GDM1 (cell line): Measurements from ENCODE around the gene NPM3.
A peak's percentile ranks its signal among the peaks of the same experiment; 100 is the strongest.
"Not testable (repeated sequence)": the region's sequence is repeated elsewhere in the genome, so short reads cannot be mapped to it uniquely, and the experiment has no call there.

Source experiments
- DNase-seq: peaks from one replicate; lab custom pipeline; 2025; lab: John Stamatoyannopoulos, UW

NPM3 gene

DNA sequence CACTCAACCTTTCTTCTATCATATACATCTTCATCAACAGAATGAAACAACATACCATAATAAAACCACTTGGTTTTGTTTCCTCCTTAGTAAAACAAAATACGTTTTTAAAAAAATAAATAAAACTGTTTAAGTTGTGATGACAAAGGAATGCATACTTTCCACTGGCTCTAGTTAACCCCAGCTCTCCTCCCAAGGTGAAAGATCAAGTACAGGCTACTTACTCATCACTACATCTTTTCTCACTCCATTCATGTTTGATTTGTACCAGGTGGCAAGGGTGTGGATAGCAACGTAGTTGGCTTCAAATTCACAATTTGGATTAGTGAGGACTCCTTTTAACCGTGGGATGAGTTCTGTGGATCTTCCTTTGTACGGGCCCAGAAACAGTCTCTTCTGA lies 20.3 kb upstream of the NPM3 start:
- DNase-seq, result no peak

DNA sequence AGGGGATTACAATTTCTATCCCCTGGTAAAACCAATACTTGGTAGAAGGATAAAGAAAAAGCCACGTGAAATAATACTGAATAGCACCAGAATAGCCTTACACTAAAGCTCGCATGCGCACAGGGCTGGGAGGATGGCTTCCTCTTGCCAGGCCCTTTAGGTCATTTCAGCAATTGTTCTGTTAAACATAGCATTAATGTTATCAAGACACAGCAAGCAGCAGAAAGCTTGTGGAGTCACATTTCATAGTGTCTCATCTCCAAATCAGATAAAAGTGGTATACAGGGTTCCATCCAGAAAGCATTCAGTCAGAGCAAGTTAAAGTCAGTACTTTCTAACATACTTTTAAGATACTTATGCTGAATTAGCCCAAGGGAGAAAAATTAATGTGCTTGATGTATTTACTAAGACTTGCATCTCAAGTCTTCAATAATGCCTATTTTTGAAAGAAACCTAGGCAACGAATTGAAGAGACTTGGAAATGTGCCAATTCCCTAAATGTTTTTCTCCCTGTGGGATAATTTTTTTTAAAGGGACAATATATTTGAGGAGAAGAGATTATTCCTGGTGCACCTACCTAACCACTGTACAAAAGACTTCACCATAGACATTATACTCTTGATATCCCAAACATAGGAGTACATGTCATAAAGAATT lies 14.3 kb upstream of the NPM3 start:
- DNase-seq, result no peak

DNA sequence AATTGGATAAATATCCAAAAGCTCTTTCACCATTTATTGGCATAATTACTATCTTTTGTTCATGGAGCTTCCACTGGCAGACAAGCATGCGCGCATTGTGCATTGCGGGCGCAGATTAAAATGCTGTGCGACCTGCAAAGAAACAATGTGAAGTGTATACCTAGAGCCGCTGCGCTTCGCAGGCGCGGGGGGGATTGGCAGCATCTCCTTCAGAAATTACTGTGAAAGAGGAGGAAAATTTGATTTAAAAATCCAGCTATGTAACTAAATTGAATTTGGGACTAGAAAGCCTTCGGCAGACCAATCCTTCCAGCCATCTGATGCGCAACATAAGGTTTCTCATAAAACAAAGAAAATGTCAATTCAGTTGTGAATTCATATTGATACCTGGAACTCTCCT lies 10.3 kb upstream of the NPM3 start:
- DNase-seq, result no peak

GRCh38 chr10:101789686-101790085 lies 6.4 kb upstream of the NPM3 start:
- no peak for DNase-seq

DNA sequence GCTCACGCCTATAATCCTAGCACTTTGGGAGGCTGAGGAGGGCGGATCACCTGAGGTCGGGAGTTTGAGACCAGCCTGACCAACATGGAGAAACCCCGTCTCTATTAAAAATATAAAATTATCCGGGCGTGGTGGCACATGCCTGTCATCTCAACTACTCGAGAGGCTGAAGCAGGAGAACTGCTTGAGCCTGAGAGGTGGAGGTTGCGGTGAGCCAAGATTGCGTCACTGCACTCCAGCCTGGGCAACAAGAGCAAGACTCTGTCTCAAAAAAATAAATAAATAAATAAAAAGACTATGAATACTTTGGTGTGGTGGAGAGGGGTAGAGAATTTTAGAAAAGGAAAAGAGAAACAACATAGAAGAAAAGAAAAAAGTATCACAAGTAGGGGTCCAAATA lies 6.0 kb upstream of the NPM3 start:
- DNase-seq, result not testable (repeated sequence)

- DNase-seq, result no peak
Measured at GRCh38 chr10:101785801-101786200, 2.6 kb upstream of the NPM3 start.

GRCh38 chr10:101784558-101784957 lies 1.3 kb upstream of the NPM3 start:
- DNase-seq, result no peak

- DNase-seq, result no peak
Measured at GRCh38 chr10:101783736-101784118, 481 bp upstream of the NPM3 start.

- DNase-seq, result no peak
Measured at GRCh38 chr10:101781984-101782810, 1.0 kb downstream of the NPM3 start.

- DNase-seq, result no peak
Measured at GRCh38 chr10:101781655-101781983, 1.6 kb downstream of the NPM3 start.

DNA sequence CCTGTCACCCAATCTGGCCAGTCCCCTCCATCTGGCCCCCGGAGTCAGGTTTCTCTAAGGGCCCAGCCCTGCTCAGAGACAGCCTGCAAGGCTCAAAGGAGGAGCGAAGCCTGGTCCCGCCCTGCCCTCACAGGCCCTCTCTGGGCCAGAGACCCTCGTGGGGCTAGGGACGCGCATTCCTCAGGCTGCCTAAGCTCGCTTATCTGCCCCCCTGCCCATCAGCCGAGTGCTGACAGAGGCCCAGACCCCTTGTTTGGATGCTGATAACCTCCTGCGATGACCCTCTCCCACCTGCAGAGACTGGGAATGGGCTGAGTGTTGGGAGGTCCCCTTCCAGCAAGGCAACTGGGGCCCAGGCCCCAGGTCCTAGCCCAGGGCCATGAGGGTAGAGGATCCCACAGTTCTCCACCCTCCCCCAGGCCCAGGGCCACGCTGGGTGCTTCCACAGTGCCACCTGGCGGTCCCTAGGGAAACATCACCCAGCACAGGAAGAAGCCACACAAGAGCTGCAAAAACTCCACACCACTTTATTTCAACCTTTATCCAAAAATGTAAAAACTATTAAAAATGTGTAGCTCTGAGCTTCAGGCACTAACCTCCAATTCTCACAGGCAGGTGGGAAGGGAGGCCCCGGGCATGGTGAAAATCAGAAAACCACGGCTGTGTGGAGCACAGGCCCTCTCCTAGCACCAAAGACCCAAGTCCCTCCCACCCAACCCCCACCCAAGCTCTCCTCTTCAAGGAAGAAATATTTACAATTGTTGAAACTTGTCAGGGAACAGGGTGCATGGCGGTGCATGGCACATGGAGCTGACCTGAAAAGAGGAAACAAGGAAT lies 2.2 kb downstream of the NPM3 start:
- DNase-seq, result peak; percentile 37

DNA sequence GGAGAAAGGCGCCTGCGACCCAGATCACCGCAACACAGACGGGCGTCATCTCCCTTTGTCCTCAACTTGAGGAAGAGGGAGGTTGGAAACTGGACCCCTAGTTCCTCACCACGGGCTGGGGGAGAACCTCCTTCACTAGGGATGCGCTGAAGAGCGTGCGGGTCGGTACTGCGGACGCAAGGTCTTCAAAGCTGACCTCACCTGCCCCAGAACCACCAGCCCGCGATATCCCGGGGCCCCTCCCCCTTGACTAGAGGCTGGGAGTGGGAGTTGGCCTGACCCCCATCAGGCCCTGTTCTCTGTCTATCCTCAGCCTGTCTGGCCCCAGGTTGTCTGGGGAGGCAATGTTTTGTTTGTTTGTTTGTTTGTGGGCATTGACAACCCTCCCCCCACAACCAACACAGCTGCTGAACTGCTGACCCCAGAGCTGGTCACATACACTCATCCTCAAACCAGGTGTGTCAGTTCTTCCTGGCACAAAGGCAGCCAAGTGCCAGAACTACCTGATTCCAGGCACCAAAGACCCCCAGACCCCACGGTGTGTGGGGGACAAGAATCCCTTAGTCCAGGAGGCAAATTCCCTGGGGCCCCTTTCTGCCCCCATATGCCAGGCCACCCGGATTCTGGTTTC lies 2.9 kb downstream of the NPM3 start:
- DNase-seq, result no peak

DNA sequence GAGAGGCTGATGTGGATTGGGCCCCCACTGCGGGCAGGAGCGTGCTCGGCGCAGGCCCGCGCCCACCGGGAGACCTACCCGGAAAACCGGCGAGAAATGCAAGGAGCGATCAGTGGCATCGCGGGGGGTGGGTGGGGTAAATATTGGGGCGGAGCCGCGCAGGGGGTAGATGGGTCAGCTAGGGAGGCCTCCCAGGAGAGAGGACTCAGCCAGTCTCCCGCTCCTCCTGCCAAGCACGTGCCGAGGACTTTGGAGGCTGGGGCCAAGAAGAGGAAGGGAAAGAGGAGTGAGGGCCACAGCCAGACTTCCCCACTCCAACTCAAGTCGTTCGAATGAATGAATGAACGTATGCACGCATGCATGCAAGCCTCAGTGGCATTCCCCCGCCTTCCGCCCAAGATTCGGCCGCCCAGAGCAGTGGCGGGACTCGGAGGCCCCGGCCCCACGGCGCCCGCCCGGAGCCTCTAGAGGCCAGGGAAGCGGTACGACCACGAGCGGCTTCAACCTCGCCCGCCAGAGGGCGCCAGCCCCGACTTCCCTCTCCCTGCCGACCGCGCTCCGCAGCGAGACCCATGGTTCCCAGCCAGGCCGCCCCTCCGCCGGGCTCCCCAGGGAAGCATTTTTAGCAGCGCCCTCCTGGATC lies 3.6 kb downstream of the NPM3 start:
- DNase-seq, result no peak

- no peak for DNase-seq
Measured at GRCh38 chr10:101778781-101779543, 4.3 kb downstream of the NPM3 start.

- DNase-seq, result no peak
Measured at GRCh38 chr10:101778151-101778780, 5.0 kb downstream of the NPM3 start.

DNA sequence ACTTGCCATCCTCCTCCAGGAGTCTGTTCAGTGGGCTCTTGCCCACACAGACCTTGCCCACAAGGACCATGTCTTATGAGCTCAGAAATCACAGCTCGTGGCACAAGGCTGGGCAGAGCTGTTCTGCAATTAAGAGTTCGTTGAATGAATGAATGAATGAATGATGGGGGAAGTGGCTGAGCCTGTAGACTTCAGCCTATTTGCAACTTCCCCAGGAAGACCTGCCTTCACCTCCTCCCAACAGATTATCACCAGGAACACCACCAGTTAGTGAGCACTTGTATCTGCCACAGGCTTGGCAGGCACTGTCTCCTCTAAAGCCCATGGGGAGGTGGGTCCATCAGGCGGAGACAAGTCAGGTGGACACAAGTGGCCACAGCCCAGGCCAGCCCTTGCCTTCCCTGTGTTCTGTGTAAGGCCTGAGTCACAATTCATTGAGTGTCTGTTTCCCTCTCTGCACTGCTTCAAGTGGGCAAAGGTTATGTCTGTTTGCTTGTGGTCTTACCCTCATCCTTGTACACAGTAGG lies 5.6 kb downstream of the NPM3 start:
- DNase-seq, result no peak

DNA sequence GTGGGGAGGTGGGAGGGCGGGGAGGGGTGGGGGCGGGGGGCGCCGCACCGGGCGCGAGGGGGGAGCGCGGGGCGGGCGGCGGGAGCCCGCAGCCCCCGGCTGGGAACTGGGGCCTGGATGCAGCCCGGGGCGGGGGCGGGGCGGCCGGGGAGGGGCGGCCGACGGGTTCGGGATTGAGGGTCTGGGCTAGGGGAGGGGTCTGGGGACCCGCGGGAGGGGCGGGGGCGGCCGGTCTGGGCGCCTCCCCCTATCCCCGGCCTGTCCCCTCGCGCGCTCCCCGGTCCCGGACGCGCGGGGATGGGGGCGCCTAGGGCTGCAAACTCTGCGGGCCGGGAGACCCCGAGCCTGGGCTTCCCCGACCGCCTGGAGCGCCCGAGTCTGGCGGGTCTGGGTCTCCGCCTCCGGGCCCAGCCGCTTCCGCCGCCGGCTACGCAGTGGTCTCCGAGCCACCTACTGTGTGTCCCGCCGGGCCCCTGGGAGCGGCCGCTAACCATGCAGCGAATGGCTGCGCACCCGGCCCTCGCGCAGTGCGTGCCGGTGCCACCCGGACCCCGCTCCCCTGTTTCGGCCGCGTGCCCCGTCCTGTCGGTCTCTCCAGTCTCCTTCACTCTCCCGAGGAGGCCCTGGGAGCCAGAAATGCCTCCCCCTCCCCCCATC lies 7.0 kb downstream of the NPM3 start:
- no peak for DNase-seq

- DNase-seq, result no peak
Measured at GRCh38 chr10:101775273-101776160, 7.7 kb downstream of the NPM3 start, which contains the start of gene FGF8. TSS of gene FGF8 (minus strand) at chr10:101776114. CDS start at chr10:101775900, 214 bp downstream.
